ENCODE data around the gene NMT1. TPM values are rescaled to one million over a fixed set of nuclear protein-coding genes. Genes with fewer than 3 reads are reported as not detected.

The NMT1 gene
- polyA plus RNA-seq, 2 donors: 30.1 to 32.9 TPM

- H3K4me3 ChIP-seq (ENCODE audit: low read depth in 1 of 2, low read length in 2 of 2): no peak overlapping the region
- H3K27ac ChIP-seq (ENCODE audit: low read depth in 2 of 2, low read length in 1 of 2): no peak overlapping the region
- H3K27me3 ChIP-seq (ENCODE audit: control insufficient read depth in 1 of 2, insufficient read depth in 2 of 2, low read length in 2 of 2): no peaks in the 10 kb centered on the region
- H3K4me1 ChIP-seq (ENCODE audit: control insufficient read depth in 2 of 2, insufficient read depth in 2 of 2, low read length in 1 of 2): no peaks in the 10 kb centered on the region
- H3K9me3 ChIP-seq (ENCODE audit: control insufficient read depth in 2 of 2, insufficient read depth in 1 of 2, low read depth in 1 of 2, low read length in 1 of 2): no peaks in the 10 kb centered on the region
- WGBS, 2 donors: 80 to 81% methylated on average over 11 of the region's 11 CpGs
- peaks cover 3 to 40% of the 10 kb centered on the region in 2 donors for H3K36me3 ChIP-seq (ENCODE audit: control insufficient read depth in 2 of 2, insufficient read depth in 2 of 2, low read length in 1 of 2)
These were observed 54.8 kb downstream of the NMT1 start for GRCh38 chr17:45115871-45116270.

GRCh38 chr17:45116434-45117016, 55.4 kb downstream of the NMT1 start:
- H3K36me3 ChIP-seq (ENCODE audit: control insufficient read depth in 2 of 2, insufficient read depth in 2 of 2, low read length in 1 of 2): peaks cover 3 to 43% of the 10 kb centered on the region in 2 donors
- no peak overlapping the region for H3K27ac ChIP-seq (ENCODE audit: low read depth in 2 of 2, low read length in 1 of 2)
- H3K9me3 ChIP-seq (ENCODE audit: control insufficient read depth in 2 of 2, insufficient read depth in 1 of 2, low read depth in 1 of 2, low read length in 1 of 2): no peaks in the 10 kb centered on the region
- 87 to 91% methylated on average over 10 of the region's 10 CpGs for WGBS, 2 donors
- peaks cover 0 to 4% of the 10 kb centered on the region in 2 donors for H3K4me1 ChIP-seq (ENCODE audit: control insufficient read depth in 2 of 2, insufficient read depth in 2 of 2, low read length in 1 of 2)
- H3K27me3 ChIP-seq (ENCODE audit: control insufficient read depth in 1 of 2, insufficient read depth in 2 of 2, low read length in 2 of 2): no peaks in the 10 kb centered on the region
- H3K4me3 ChIP-seq (ENCODE audit: low read depth in 1 of 2, low read length in 2 of 2): no peak overlapping the region

GRCh38 chr17:45117334-45117733, 56.2 kb downstream of the NMT1 start:
- Histone ChIP-seq H3K4me3 (ENCODE audit: low read depth in 1 of 2, low read length in 2 of 2) (no peak overlapping the region), H3K36me3 (ENCODE audit: control insufficient read depth in 2 of 2, insufficient read depth in 2 of 2, low read length in 1 of 2) (peaks cover 3 to 43% of the 10 kb centered on the region in 2 donors), H3K4me1 (ENCODE audit: control insufficient read depth in 2 of 2, insufficient read depth in 2 of 2, low read length in 1 of 2) (peaks cover 0 to 4% of the 10 kb centered on the region in 2 donors), H3K27me3 (ENCODE audit: control insufficient read depth in 1 of 2, insufficient read depth in 2 of 2, low read length in 2 of 2) (no peaks in the 10 kb centered on the region), H3K9me3 (ENCODE audit: control insufficient read depth in 2 of 2, insufficient read depth in 1 of 2, low read depth in 1 of 2, low read length in 1 of 2) (no peaks in the 10 kb centered on the region), H3K27ac (ENCODE audit: low read depth in 2 of 2, low read length in 1 of 2) (no peak overlapping the region)
- 92% methylated on average over 4 of the region's 4 CpGs for WGBS, 2 donors

GRCh38 chr17:45117848-45118646, 56.9 kb downstream of the NMT1 start:
- peaks cover 3 to 40% of the 10 kb centered on the region in 2 donors for H3K36me3 ChIP-seq (ENCODE audit: control insufficient read depth in 2 of 2, insufficient read depth in 2 of 2, low read length in 1 of 2)
- no peak overlapping the region for H3K27ac ChIP-seq (ENCODE audit: low read depth in 2 of 2, low read length in 1 of 2)
- peaks cover 3 to 4% of the 10 kb centered on the region in 2 donors for H3K4me1 ChIP-seq (ENCODE audit: control insufficient read depth in 2 of 2, insufficient read depth in 2 of 2, low read length in 1 of 2)
- no peaks in the 10 kb centered on the region for H3K27me3 ChIP-seq (ENCODE audit: control insufficient read depth in 1 of 2, insufficient read depth in 2 of 2, low read length in 2 of 2)
- 92% methylated on average over 20 of the region's 20 CpGs for WGBS, 2 donors
- no peaks in the 10 kb centered on the region for H3K9me3 ChIP-seq (ENCODE audit: control insufficient read depth in 2 of 2, insufficient read depth in 1 of 2, low read depth in 1 of 2, low read length in 1 of 2)
- H3K4me3 ChIP-seq (ENCODE audit: low read depth in 1 of 2, low read length in 2 of 2): no peak overlapping the region

- WGBS, 2 donors: 88 to 91% methylated on average over 23 of the region's 23 CpGs
- Histone ChIP-seq H3K4me3 (ENCODE audit: low read depth in 1 of 2, low read length in 2 of 2) (no peak overlapping the region), H3K27me3 (ENCODE audit: control insufficient read depth in 1 of 2, insufficient read depth in 2 of 2, low read length in 2 of 2) (no peaks in the 10 kb centered on the region), H3K36me3 (ENCODE audit: control insufficient read depth in 2 of 2, insufficient read depth in 2 of 2, low read length in 1 of 2) (peaks cover 3 to 34% of the 10 kb centered on the region in 2 donors), H3K27ac (ENCODE audit: low read depth in 2 of 2, low read length in 1 of 2) (no peak overlapping the region), H3K9me3 (ENCODE audit: control insufficient read depth in 2 of 2, insufficient read depth in 1 of 2, low read depth in 1 of 2, low read length in 1 of 2) (no peaks in the 10 kb centered on the region), H3K4me1 (ENCODE audit: control insufficient read depth in 2 of 2, insufficient read depth in 2 of 2, low read length in 1 of 2) (peaks cover 6 to 8% of the 10 kb centered on the region in 2 donors)
These were observed 57.6 kb downstream of the NMT1 start for GRCh38 chr17:45118691-45119090.

- Histone ChIP-seq H3K27ac (ENCODE audit: low read depth in 2 of 2, low read length in 1 of 2) (no peak overlapping the region), H3K27me3 (ENCODE audit: control insufficient read depth in 1 of 2, insufficient read depth in 2 of 2, low read length in 2 of 2) (no peaks in the 10 kb centered on the region), H3K9me3 (ENCODE audit: control insufficient read depth in 2 of 2, insufficient read depth in 1 of 2, low read depth in 1 of 2, low read length in 1 of 2) (no peaks in the 10 kb centered on the region), H3K4me1 (ENCODE audit: control insufficient read depth in 2 of 2, insufficient read depth in 2 of 2, low read length in 1 of 2) (peaks cover 12 to 17% of the 10 kb centered on the region in 2 donors), H3K36me3 (ENCODE audit: control insufficient read depth in 2 of 2, insufficient read depth in 2 of 2, low read length in 1 of 2) (peaks cover 3 to 30% of the 10 kb centered on the region in 2 donors), H3K4me3 (ENCODE audit: low read depth in 1 of 2, low read length in 2 of 2) (no peak overlapping the region)
- WGBS, 2 donors: 79 to 83% methylated on average over 8 of the region's 8 CpGs
These were observed 58.8 kb downstream of the NMT1 start for GRCh38 chr17:45119964-45120363.

GRCh38 chr17:45120558-45120957, 59.4 kb downstream of the NMT1 start:
- Histone ChIP-seq H3K27ac (ENCODE audit: low read depth in 2 of 2, low read length in 1 of 2) (no peak overlapping the region), H3K4me1 (ENCODE audit: control insufficient read depth in 2 of 2, insufficient read depth in 2 of 2, low read length in 1 of 2) (peaks cover 12 to 17% of the 10 kb centered on the region in 2 donors), H3K4me3 (ENCODE audit: low read depth in 1 of 2, low read length in 2 of 2) (no peak overlapping the region), H3K27me3 (ENCODE audit: control insufficient read depth in 1 of 2, insufficient read depth in 2 of 2, low read length in 2 of 2) (no peaks in the 10 kb centered on the region), H3K9me3 (ENCODE audit: control insufficient read depth in 2 of 2, insufficient read depth in 1 of 2, low read depth in 1 of 2, low read length in 1 of 2) (no peaks in the 10 kb centered on the region), H3K36me3 (ENCODE audit: control insufficient read depth in 2 of 2, insufficient read depth in 2 of 2, low read length in 1 of 2) (peaks cover 3 to 30% of the 10 kb centered on the region in 2 donors)
- 88% methylated on average over 14 to 22 of the region's 22 CpGs for WGBS, 2 donors

GRCh38 chr17:45121055-45121454, 59.9 kb downstream of the NMT1 start:
- H3K9me3 ChIP-seq (ENCODE audit: control insufficient read depth in 2 of 2, insufficient read depth in 1 of 2, low read depth in 1 of 2, low read length in 1 of 2): no peaks in the 10 kb centered on the region
- H3K4me3 ChIP-seq (ENCODE audit: low read depth in 1 of 2, low read length in 2 of 2): no peak overlapping the region
- 59 to 71% methylated on average over 33 to 45 of the region's 45 CpGs for WGBS, 2 donors
- no peak overlapping the region for H3K27ac ChIP-seq (ENCODE audit: low read depth in 2 of 2, low read length in 1 of 2)
- H3K4me1 ChIP-seq (ENCODE audit: control insufficient read depth in 2 of 2, insufficient read depth in 2 of 2, low read length in 1 of 2): peaks cover 12 to 17% of the 10 kb centered on the region in 2 donors
- H3K27me3 ChIP-seq (ENCODE audit: control insufficient read depth in 1 of 2, insufficient read depth in 2 of 2, low read length in 2 of 2): no peaks in the 10 kb centered on the region
- H3K36me3 ChIP-seq (ENCODE audit: control insufficient read depth in 2 of 2, insufficient read depth in 2 of 2, low read length in 1 of 2): peaks cover 3 to 30% of the 10 kb centered on the region in 2 donors

- Histone ChIP-seq H3K36me3 (ENCODE audit: control insufficient read depth in 2 of 2, insufficient read depth in 2 of 2, low read length in 1 of 2) (peaks cover 3 to 20% of the 10 kb centered on the region in 2 donors), H3K4me3 (ENCODE audit: low read depth in 1 of 2, low read length in 2 of 2) (no peak overlapping the region), H3K4me1 (ENCODE audit: control insufficient read depth in 2 of 2, insufficient read depth in 2 of 2, low read length in 1 of 2) (peaks cover 21 to 29% of the 10 kb centered on the region in 2 donors), H3K27ac (ENCODE audit: low read depth in 2 of 2, low read length in 1 of 2) (peak overlapping the region in 1 of 2 donors; percentile 45), H3K27me3 (ENCODE audit: control insufficient read depth in 1 of 2, insufficient read depth in 2 of 2, low read length in 2 of 2) (no peaks in the 10 kb centered on the region), H3K9me3 (ENCODE audit: control insufficient read depth in 2 of 2, insufficient read depth in 1 of 2, low read depth in 1 of 2, low read length in 1 of 2) (no peaks in the 10 kb centered on the region)
- WGBS, 2 donors: 85 to 88% methylated on average over 6 of the region's 6 CpGs
These were observed 62.1 kb downstream of the NMT1 start for GRCh38 chr17:45123076-45123770.

Measured in esophagus (tissue), 2 donors.